Measurements from ENCODE around the gene LCN6.

The LCN6 gene

DNA sequence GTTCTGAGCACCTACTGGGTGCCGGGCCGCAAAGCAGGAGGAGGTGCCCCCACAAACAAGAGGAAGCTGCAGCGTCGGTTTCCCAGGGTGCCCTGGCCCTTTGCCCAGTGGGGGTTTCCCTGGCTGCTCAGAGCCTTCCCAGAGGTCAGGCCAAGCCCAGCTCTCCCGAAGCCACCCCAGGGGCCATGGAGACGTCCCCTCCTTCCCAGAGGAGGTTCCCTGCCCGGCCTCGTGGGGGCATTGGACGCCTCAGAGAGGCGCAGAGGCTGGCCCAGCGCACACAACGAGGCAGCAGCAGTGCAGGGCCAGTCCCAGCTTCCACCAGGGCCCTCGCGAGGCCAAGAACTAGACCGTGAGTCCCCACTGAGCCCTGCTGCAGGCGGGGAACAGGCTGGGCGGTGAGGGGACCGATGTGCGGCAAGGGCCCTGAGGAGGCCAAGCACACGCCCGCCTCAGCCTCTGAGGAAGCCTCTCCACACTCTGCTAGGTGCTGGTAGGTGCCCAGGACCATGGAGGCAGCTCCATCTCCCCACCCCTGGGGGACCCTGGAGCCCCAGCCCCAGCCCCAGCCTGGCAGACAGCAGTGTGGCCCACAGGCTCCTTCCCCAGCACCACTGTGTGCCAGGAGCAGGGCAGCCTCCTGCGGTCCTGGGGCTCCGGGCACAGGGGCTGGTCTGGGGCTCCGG, 29.0 kb downstream of the LCN6 start:
- Histone ChIP-seq H3K9ac (ENCODE audit: low read depth, low read length, poor library complexity, severe bottlenecking) (no peak overlapping the region), H3K4me3 (ENCODE audit: low read length, poor library complexity, severe bottlenecking) (no peak overlapping the region), H3K36me3 (ENCODE audit: insufficient read depth, low read length) (peaks cover 13% of the 10 kb centered on the region; the same call in 1 of the 2 replicates), H3K9me3 (ENCODE audit: insufficient read depth, low read depth, low read length) (no peaks in the 10 kb centered on the region), H3F3A (ENCODE audit: low read depth) (no peaks in the 10 kb centered on the region), H3K4me1 (ENCODE audit: insufficient read depth, low read length, poor library complexity, severe bottlenecking) (no peaks in the 10 kb centered on the region), H3K9me2 (replicated peaks; ENCODE audit: low read depth, low read length) (no peaks in the 10 kb centered on the region), H2AFZ (ENCODE audit: low read length) (no peak overlapping the region), H3K4me2 (ENCODE audit: low read depth, low read length, poor library complexity, severe bottlenecking) (no peak overlapping the region), H4K20me1 (ENCODE audit: insufficient read depth, low read length, poor library complexity, severe bottlenecking) (peaks cover 9% of the 10 kb centered on the region), H3K27me3 (ENCODE audit: insufficient read depth, low read length, poor library complexity, severe bottlenecking) (no peaks in the 10 kb centered on the region), H3K79me2 (ENCODE audit: insufficient read depth, low read length) (peaks cover 9% of the 10 kb centered on the region)
- TF ChIP-seq, protein P1, sequence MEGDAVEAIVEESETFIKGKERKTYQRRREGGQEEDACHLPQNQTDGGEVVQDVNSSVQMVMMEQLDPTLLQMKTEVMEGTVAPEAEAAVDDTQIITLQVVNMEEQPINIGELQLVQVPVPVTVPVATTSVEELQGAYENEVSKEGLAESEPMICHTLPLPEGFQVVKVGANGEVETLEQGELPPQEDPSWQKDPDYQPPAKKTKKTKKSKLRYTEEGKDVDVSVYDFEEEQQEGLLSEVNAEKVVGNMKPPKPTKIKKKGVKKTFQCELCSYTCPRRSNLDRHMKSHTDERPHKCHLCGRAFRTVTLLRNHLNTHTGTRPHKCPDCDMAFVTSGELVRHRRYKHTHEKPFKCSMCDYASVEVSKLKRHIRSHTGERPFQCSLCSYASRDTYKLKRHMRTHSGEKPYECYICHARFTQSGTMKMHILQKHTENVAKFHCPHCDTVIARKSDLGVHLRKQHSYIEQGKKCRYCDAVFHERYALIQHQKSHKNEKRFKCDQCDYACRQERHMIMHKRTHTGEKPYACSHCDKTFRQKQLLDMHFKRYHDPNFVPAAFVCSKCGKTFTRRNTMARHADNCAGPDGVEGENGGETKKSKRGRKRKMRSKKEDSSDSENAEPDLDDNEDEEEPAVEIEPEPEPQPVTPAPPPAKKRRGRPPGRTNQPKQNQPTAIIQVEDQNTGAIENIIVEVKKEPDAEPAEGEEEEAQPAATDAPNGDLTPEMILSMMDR (conservative IDR thresholded peaks at IDR 0.05; ENCODE audit: low read length) = no peak
- TF ChIP-seq EZH2phosphoT487 (IDR thresholded peaks at IDR 0.05; ENCODE audit: borderline replicate concordance) = no peak

DNA sequence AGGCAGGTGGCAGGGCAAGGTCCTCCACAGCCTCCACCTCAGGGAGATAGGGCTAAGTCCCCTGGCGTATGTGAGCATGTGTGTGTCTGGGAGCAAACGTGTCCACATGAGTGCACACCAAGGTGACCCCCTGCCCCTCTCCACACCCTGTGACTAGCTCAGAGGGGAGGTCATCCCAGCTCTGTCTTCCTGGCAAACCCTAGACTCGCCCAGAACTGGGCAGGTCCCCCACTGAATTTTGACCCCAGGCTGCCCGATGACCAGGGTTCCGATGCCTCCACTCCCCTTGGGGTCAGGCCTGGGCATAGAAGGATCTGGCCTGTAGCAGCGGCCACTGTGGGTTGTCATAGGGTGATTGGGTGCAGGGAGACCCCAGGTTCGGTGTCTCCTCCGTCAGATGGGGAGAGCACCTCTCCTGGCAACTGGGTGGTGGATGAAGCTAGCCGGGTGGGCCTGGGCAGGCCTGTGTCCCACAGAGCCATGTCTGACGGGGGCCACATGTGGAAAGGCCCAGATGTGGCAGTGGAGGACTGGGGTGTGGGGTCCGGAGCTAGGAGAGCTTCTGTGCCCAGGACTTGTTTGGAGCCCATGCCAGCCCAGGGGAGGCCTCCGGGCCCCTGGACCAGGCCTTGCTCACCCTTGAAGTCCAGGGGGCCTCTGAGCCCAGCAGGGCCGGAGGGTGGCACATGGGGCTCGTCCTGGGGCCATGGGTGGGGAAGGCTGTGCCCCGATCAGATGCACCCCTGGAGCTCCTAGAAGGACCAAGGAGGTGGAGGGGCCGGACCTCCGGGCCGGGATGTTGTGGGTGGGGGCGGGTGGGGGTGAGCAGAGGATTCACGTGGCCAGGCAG, 29.8 kb downstream of the LCN6 start:
- no peaks in the 10 kb centered on the region for H3K9me2 ChIP-seq (replicated peaks; ENCODE audit: low read depth, low read length)
- H3K4me1 ChIP-seq (ENCODE audit: insufficient read depth, low read length, poor library complexity, severe bottlenecking) = no peaks in the 10 kb centered on the region
- H3K27me3 ChIP-seq (ENCODE audit: insufficient read depth, low read length, poor library complexity, severe bottlenecking) = no peaks in the 10 kb centered on the region
- no peaks in the 10 kb centered on the region for H3K9me3 ChIP-seq (ENCODE audit: insufficient read depth, low read depth, low read length)
- H3K4me2 ChIP-seq (ENCODE audit: low read depth, low read length, poor library complexity, severe bottlenecking) = no peak overlapping the region
- peaks cover 1% of the 10 kb centered on the region for H4K20me1 ChIP-seq (ENCODE audit: insufficient read depth, low read length, poor library complexity, severe bottlenecking)
- no peaks in the 10 kb centered on the region for H3F3A ChIP-seq (ENCODE audit: low read depth)
- peaks cover 2% of the 10 kb centered on the region; the same call in 1 of the 2 replicates for H3K79me2 ChIP-seq (ENCODE audit: insufficient read depth, low read length)
- H2AFZ ChIP-seq (ENCODE audit: low read length) = no peak overlapping the region
- H3K4me3 ChIP-seq (ENCODE audit: low read length, poor library complexity, severe bottlenecking) = no peak overlapping the region
- peaks cover 5% of the 10 kb centered on the region; the same call in 1 of the 2 replicates for H3K36me3 ChIP-seq (ENCODE audit: insufficient read depth, low read length)
- H3K9ac ChIP-seq (ENCODE audit: low read depth, low read length, poor library complexity, severe bottlenecking) = no peak overlapping the region
- TF ChIP-seq, protein P1 (conservative IDR thresholded peaks at IDR 0.05; ENCODE audit: low read length) = no peak
- no peak for TF ChIP-seq EZH2phosphoT487 (IDR thresholded peaks at IDR 0.05; ENCODE audit: borderline replicate concordance)

DNA sequence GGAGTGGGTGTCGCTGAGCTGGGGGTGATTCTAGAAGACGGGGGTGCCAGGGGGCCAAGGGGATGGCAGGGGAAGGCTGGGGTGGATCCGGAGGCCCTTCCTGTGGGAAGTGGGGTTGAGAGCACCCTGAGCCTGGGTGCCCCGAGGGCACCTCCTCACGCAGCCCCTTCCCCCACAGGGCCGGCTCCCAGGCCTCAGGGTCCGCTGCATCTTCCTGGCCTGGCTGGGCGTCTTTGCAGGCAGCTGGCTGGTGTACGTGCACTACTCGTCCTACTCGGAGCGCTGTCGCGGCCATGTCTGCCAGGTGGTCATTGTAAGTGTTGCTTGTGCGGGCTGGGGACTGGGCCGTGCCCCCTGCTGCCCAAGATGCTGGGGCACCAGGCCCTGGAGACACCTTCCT, 30.9 kb downstream of the LCN6 start:
- Histone ChIP-seq H3K27me3 (ENCODE audit: insufficient read depth, low read length, poor library complexity, severe bottlenecking) (no peaks in the 10 kb centered on the region), H3F3A (ENCODE audit: low read depth) (no peaks in the 10 kb centered on the region), H3K4me3 (ENCODE audit: low read length, poor library complexity, severe bottlenecking) (no peak overlapping the region), H3K9me2 (replicated peaks; ENCODE audit: low read depth, low read length) (no peaks in the 10 kb centered on the region), H3K4me1 (ENCODE audit: insufficient read depth, low read length, poor library complexity, severe bottlenecking) (no peaks in the 10 kb centered on the region), H3K4me2 (ENCODE audit: low read depth, low read length, poor library complexity, severe bottlenecking) (no peak overlapping the region), H2AFZ (ENCODE audit: low read length) (no peak overlapping the region), H3K9me3 (ENCODE audit: insufficient read depth, low read depth, low read length) (no peaks in the 10 kb centered on the region), H3K79me2 (ENCODE audit: insufficient read depth, low read length) (no peaks in the 10 kb centered on the region), H4K20me1 (ENCODE audit: insufficient read depth, low read length, poor library complexity, severe bottlenecking) (no peaks in the 10 kb centered on the region), H3K9ac (ENCODE audit: low read depth, low read length, poor library complexity, severe bottlenecking) (no peak overlapping the region), H3K36me3 (ENCODE audit: insufficient read depth, low read length) (no peaks in the 10 kb centered on the region; the same call in 1 of the 2 replicates)
- TF ChIP-seq EZH2phosphoT487 (IDR thresholded peaks at IDR 0.05; ENCODE audit: borderline replicate concordance) = no peak
- TF ChIP-seq, protein P1 (conservative IDR thresholded peaks at IDR 0.05; ENCODE audit: low read length) = no peak

Data from Loucy (cell line).